ENCODE measurements around the gene OGFOD3.

DNA sequence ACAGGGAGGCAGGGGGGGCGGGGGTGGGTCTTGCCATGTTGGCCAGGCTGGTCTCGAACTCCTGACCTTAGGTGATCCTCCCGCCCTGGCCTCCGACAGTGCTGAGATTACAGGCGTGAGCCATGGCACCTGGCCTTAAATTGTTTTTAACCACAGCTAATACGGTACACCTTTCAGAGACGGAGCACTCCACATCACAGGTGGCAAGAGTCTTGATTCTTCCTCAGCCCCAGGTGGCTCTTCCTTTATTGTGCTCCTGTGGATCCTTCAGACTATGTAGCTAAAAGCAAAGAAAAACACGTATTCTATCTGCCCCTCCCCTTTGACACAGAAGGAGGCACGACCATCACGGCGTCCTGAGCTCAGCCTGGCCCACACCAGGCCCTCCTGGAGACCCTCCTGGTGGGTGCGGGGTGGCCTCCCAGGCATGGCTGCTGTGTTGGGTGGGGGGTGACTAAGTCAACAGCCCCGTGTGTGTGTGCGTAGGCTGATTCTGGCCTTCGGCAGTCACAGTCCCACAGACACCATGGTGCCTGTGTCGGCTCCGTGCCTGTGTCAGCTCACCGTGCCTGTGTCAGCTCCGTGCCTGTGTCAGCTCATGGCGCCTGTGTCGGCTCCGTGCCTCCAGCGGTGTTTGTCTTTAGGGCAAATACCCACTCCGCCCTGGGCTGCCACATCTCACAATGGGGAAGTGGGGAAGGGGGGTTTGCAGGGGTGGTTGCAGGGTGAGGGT, 74.0 kb downstream of the OGFOD3 start:
- no peak for TF ChIP-seq BHLHE40 (IDR thresholded peaks at IDR 0.05; ENCODE audit: borderline replicate concordance)
- TF ChIP-seq NFRKB (IDR thresholded peaks at IDR 0.05) = no peak
- no peak for TF ChIP-seq SP1 (IDR thresholded peaks at IDR 0.05)
- TF ChIP-seq TARDBP (IDR thresholded peaks at IDR 0.05) = no peak
- no peak for TF ChIP-seq FOXA1 (IDR thresholded peaks at IDR 0.05)
- no peak for TF ChIP-seq PKNOX1 (IDR thresholded peaks at IDR 0.05)
- no peak for TF ChIP-seq ZNF384 (IDR thresholded peaks at IDR 0.05)
- no peak for TF ChIP-seq SUZ12 (IDR thresholded peaks at IDR 0.05)
- TF ChIP-seq L3MBTL2 (conservative IDR thresholded peaks at IDR 0.05) = no peak
- TF ChIP-seq ELF4 (IDR thresholded peaks at IDR 0.05) = no peak
- no peak for TF ChIP-seq FOXM1 (IDR thresholded peaks at IDR 0.05; ENCODE audit: borderline replicate concordance)
- TF ChIP-seq ARNT (IDR thresholded peaks at IDR 0.05) = no peak
- TF ChIP-seq FOXK2 (IDR thresholded peaks at IDR 0.05) = no peak
- TF ChIP-seq HDGF (IDR thresholded peaks at IDR 0.05; ENCODE audit: borderline replicate concordance) = no peak
